ENCODE results near the gene MED15.
"Not testable (repeated sequence)": the region's sequence is repeated elsewhere in the genome, so short reads cannot be mapped to it uniquely, and the experiment has no call there.

The MED15 gene

GRCh38 chr22:20585639-20586402 is 78.4 kb downstream of the MED15 start:
- DNase-seq = no peak

GRCh38 chr22:20586403-20586745 is 79.0 kb downstream of the MED15 start:
- no peak for DNase-seq

- DNase-seq = no peak
These were observed 80.0 kb downstream of the MED15 start for GRCh38 chr22:20587206-20587958.

- DNase-seq = no peak
These were observed 80.9 kb downstream of the MED15 start for GRCh38 chr22:20588092-20588842.

- no peak for DNase-seq
These were observed 81.6 kb downstream of the MED15 start for GRCh38 chr22:20588843-20589581.

GRCh38 chr22:20589614-20590476 is 82.4 kb downstream of the MED15 start:
- no peak for DNase-seq

GRCh38 chr22:20590477-20591294 is 83.3 kb downstream of the MED15 start:
- no peak for DNase-seq

GRCh38 chr22:20591295-20591645 is 83.9 kb downstream of the MED15 start:
- DNase-seq = no peak

GRCh38 chr22:20591660-20592310 is 84.4 kb downstream of the MED15 start:
- DNase-seq = no peak

GRCh38 chr22:20594038-20594437 is 86.6 kb downstream of the MED15 start:
- not testable (repeated sequence) for DNase-seq

- DNase-seq = not testable (repeated sequence)
These were observed 87.1 kb downstream of the MED15 start for GRCh38 chr22:20594486-20594885.

- DNase-seq = no peak
These were observed 88.1 kb downstream of the MED15 start for GRCh38 chr22:20595461-20595860.

GRCh38 chr22:20599117-20599516 is 91.7 kb downstream of the MED15 start:
- DNase-seq = no peak

GRCh38 chr22:20600137-20600673 is 92.8 kb downstream of the MED15 start:
- no peak for DNase-seq

- DNase-seq = no peak
These were observed 93.9 kb downstream of the MED15 start for GRCh38 chr22:20601308-20601707.

GRCh38 chr22:20602609-20603164 is 95.3 kb downstream of the MED15 start:
- no peak for DNase-seq

- DNase-seq = no peak
These were observed 96.8 kb downstream of the MED15 start for GRCh38 chr22:20604092-20604747.

- DNase-seq = no peak
These were observed 97.4 kb downstream of the MED15 start for GRCh38 chr22:20604776-20605221.

GRCh38 chr22:20605328-20605727 is 97.9 kb downstream of the MED15 start:
- DNase-seq = no peak

All from cortex of kidney (tissue), 1 donor.